Testis (tissue), 2 donors: ENCODE data around the gene PTPN3.

Source experiments
- CTCF ChIP-seq, 3 experiments: fragments of 450-650 bp in 2 of 3; fragments of 200-600 bp in 1 of 3; sonication (generic) in 1 of 3; IDR thresholded peaks; one replicate each; pipeline ENCODE4 v1.5.1; 2016 to 2019; ENCODE audit warnings: antibody characterized with exemption in 3 of 3, mild to moderate bottlenecking in 2 of 3, moderate library complexity in 1 of 3
- POLR2A ChIP-seq: fragments of 450-650 bp; IDR thresholded peaks from one replicate; pipeline ENCODE4 v1.6.1; 2017; ENCODE audit warnings: antibody characterized with exemption, mild to moderate bottlenecking, moderate library complexity

GRCh38 chr9:109381011-109381729 lies 116.9 kb downstream of the PTPN3 start:
- TF ChIP-seq CTCF (IDR thresholded peaks at IDR 0.05), result no peak
- no peak for TF ChIP-seq POLR2A
